ENCODE data around the gene SORCS3. TPM values are rescaled to one million over a fixed set of nuclear protein-coding genes. Genes with fewer than 3 reads are reported as not detected.
"Not testable (repeated sequence)": the region's sequence is repeated elsewhere in the genome, so short reads cannot be mapped to it uniquely, and the experiment has no call there.

The SORCS3 gene
- polyA plus RNA-seq, 1 donor, result not detected

DNA sequence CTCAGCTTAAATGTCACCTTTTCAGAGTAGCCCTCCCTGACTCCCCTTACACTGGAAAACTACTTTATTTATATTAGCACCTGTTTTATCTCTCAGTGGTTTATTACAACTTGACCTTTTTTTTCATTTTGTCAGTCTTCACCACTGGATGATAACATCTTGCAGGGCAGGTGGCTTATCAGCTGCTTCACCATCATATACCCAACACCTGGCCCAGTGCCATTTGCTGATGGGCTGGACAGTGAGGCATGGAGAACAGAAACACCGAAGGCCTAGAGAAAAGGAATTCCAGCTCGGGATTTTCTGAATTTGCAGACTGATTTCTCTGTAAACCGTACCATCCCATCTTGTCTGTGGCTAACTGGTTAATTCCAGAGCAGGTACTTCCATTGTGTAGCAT is 48.5 kb downstream of the SORCS3 start:
- DNase-seq (ENCODE audit: low read depth), result no peak

DNA sequence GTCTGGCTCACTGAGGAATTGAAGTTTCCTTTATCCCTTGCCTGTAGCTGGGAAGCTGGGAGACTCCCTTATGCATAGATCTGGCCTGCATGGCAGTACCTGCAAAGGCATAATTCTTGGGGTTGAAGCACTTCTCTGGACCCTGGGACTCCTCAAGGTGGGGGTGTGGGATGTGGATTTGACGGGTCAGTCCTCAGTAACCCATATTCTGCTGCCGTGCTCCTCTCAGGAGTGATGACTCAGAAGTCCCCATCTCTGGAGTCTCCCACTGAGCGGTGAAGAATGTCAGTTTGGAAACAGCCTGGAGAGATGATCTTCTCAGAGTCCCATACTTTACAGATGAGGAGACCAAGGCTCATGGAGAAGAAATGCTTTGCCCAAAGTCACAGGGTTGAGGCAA is 49.0 kb downstream of the SORCS3 start:
- DNase-seq (ENCODE audit: low read depth), result no peak

DNA sequence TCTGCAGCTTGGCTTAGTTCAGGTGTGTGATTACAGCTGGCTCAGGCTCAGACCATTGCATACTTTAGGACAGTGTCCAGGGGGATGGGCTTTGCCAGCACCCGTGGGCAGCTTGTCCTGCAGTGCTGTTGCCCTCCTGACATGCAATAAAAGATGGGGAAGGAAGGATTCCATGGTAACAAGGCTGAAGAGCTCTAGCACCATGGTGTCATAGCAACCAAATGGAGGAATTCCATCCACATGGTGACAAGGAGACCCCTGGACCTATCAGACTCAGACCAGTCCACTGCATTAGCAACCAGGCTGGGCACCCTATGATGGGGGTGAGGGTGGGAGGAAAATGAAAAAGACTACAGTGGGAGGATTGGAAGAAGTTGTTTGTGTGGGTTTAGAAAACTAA is 49.9 kb downstream of the SORCS3 start:
- no peak for DNase-seq (ENCODE audit: low read depth)

- no peak for DNase-seq (ENCODE audit: low read depth)
Measured at GRCh38 chr10:104694074-104694473, 53.0 kb downstream of the SORCS3 start.

- DNase-seq (ENCODE audit: low read depth), result not testable (repeated sequence)
Measured at GRCh38 chr10:104703262-104703661, 62.2 kb downstream of the SORCS3 start.

GRCh38 chr10:104706886-104707285 is 65.8 kb downstream of the SORCS3 start:
- DNase-seq (ENCODE audit: low read depth), result no peak

GRCh38 chr10:104707602-104708459 is 66.7 kb downstream of the SORCS3 start:
- DNase-seq (ENCODE audit: low read depth), result no peak

GRCh38 chr10:104711302-104711721 is 70.2 kb downstream of the SORCS3 start:
- no peak for DNase-seq (ENCODE audit: low read depth)

GRCh38 chr10:104730593-104730992 is 89.5 kb downstream of the SORCS3 start:
- DNase-seq (ENCODE audit: low read depth), result not testable (repeated sequence)

GRCh38 chr10:104731192-104731591 is 90.1 kb downstream of the SORCS3 start:
- no peak for DNase-seq (ENCODE audit: low read depth)

DNA sequence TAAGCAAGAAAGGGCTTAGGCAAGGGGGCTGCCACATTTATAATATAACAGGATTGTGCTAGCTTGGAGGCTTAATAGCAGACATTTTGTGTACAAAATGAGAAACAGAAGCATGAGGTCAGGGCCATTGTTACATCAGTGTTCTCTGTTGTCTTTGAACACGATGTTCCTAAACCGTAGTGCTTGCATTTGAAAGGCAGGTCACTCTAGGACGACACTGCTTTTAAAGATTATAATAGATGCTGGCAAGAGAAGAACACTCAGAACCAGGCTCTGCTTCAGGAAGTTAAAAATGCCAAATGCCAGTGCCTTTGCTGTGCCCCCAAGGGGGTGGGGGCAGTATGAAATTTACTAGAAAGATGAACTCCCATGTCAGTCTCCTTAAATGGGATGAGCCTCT is 91.1 kb downstream of the SORCS3 start:
- DNase-seq (ENCODE audit: low read depth), result no peak

- DNase-seq (ENCODE audit: low read depth), result no peak
Measured at GRCh38 chr10:104734433-104734832, 93.3 kb downstream of the SORCS3 start.

DNA sequence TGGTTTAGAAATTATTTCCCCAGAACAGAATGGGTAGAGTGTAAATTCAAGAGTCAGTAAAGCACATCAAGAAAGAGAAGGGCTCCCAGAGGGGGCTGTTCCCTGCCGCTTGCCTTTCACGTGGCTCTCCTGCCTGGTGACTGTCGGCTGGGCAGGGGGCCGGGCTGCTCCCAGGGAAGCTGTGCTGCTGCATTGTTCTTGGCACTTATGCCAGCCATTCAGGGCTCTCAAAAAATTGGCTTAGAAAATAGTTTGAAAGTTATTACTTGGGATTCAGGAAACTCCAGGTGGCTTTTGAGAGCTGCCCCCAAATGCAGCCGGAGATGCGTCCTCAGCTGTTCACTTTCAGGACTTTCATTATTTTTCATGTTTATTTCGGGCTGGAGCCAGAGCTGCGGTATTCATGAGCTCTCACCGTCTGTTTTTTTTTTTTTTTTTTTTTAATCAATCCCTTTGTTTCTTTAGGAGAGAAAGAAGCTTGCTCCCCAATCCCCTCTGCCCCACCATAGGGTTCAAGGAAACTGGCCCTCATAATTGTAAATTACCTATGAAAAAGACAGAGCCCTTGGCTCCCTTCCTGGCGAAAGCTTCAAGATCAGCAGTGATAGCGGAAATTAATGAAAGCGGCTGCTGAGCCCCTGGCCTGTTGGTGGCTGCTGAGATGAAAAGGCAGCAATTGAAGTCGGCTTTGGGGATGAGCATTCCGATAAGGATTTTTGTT is 94.1 kb downstream of the SORCS3 start:
- no peak for DNase-seq (ENCODE audit: low read depth)

DNA sequence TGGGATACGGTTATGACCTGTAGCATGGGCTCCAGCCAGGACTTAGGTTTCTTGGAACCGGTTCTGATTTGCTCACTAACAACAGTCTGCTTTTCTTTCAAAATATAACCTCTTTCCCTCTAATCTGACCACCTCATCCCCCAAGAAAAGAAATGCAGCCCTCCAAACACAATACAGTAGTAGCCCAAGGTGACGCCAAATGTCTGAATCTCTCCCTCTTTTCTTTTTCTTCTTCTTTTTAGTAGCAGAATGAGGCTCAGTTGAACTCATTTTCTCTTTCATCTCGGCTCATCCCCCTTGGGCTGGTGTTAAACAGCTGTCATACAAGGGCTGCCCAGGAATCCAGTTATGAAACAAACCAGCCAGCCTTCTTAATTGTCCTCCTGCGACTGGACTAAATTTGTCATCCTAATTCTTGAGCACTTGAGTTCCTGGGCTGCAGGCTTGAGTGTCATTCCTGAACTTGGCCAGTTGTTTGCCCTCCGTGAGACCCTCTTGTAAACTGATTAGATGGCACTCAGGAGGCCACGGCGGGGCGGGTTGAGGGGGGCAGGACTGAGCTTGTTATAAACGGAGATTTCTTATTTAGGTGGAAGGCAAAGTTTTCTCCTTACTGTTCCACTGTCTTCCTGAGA is 94.8 kb downstream of the SORCS3 start:
- DNase-seq (ENCODE audit: low read depth), result no peak

- DNase-seq (ENCODE audit: low read depth), result no peak
Measured at GRCh38 chr10:104741127-104741526, 100.0 kb downstream of the SORCS3 start.

- DNase-seq (ENCODE audit: low read depth), result no peak
Measured at GRCh38 chr10:104744052-104744451, 103.0 kb downstream of the SORCS3 start.

DNA sequence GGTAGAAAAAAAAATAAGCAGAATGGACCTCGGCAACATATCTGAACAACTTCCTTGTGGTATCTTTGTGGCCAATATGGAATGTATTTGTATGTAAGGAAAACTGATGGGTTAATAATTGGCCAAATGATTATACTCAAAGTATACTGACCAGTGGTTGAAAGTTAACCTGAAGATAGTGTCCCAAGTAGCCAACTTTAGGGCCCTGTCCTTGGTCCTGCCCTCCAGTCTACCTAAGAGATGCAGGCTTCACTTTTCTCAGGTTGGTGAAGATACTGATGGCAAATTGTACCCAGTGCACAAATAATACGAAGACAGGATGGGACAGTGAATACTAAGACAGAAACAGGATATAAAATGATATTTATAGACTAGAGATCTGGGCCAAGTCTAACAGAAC is 109.2 kb downstream of the SORCS3 start:
- no peak for DNase-seq (ENCODE audit: low read depth)

DNA sequence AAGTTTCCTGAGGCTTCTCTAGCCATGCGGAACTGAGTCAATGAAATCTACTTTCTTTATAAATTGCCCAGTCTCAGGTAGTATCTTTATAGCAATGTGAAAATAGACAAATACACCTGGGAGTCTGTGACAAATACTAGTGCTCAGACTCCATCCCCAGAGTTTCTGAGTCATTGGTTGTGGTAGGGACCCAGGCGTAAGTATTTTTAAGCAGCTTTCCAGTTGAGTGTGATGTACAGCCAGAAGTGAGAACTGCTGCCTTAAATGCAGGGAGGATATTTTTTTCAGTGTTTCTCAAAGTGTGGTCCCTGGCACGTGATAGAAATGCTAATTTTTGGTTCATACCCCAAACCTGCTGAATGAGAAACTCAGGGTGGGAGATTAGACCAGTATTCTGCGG is 121.7 kb downstream of the SORCS3 start:
- DNase-seq (ENCODE audit: low read depth), result no peak

DNA sequence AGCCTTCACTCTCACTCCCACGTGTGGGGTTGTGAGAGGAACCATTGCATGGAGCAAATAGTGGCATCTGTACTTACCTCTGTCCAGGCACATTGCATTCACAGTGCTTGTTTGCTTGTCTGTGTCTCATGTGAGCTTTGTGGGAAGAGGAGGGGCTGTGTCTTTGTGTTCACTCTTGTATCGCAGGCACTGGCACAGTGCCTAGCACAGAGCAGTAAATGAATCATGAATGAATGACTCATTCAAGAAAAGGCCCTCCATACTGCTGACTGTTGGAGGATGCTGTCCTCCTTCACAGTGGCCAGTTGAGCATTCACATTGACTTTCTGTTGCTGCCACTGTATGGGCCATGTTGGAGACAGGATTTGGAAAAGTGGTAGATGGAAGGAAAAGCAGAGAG is 125.3 kb downstream of the SORCS3 start:
- no peak for DNase-seq (ENCODE audit: low read depth)

DNA sequence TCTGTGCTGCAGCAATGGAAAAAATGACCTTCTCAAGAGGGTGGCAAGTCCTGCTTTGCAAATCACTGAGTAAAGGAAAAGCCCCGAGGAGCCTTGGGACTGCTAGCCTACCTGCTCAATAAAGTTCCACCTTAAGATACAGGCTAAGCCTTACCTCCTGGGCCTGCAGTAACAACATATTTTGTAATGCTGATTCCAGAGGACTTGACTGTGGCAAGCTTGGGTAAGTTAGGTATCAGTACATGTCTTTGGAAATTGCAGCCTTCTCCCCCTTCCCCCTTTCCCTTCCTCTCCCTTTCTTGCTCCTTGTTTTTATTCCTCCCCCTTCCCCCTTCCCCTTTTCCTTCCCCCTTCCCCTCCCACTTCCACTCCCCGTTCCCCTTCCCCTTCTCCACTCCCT is 126.2 kb downstream of the SORCS3 start:
- DNase-seq (ENCODE audit: low read depth), result no peak

DNA sequence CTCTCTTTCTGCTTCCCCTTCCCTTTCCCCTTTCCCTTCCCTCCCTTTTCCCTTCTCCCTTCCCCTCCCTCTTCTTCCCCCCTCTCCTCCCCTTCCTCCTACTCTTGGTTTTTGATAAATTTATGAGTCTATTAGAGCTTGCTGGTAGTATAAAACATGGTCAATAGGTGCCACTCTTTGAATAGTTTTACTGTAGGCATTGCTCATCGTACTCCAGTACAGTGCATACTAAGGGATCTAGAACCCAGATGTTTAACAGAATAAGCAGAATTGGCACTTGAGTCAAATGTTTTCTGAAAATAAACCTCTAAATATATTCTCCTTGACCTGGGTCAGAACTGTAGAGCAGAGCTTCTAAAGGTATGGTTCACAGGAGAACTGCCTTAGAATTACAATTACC is 126.7 kb downstream of the SORCS3 start:
- DNase-seq (ENCODE audit: low read depth), result no peak

GRCh38 chr10:104773105-104773504 is 132.0 kb downstream of the SORCS3 start:
- DNase-seq (ENCODE audit: low read depth), result no peak

DNA sequence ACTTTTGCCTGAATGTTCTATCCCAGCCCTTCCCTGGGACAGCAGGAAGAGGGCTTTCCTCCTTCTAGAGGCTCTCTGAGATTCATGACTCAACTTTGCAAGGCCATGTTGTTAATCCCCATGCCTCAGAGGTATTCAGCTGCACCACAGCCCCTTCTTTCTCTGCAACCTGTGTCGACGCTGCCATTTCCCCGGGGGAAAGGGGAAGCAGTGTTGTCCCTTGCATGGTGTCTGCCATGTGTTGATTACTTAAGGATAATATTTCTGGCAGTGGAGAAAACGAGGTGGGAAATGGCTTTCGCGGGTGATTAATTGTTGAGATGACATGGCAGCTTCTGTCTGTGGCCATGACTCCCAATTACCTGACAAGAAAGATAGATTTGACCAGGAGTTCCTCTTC is 133.1 kb downstream of the SORCS3 start:
- DNase-seq (ENCODE audit: low read depth), result no peak
